Psoas muscle (tissue), 8 donors: ENCODE measurements around the gene PKNOX2. TPM values are rescaled to one million over a fixed set of nuclear protein-coding genes. Genes with fewer than 3 reads are reported as not detected.

Source experiments
- ATAC-seq, 4 donors: fragments of 200-7000 bp; cut with Tn5 transposase; one replicate each; pipeline ENCODE4 v1.9.1; 2020; ENCODE audit warnings: moderate library complexity in 3 of 4, mild to moderate bottlenecking in 2 of 4
- DNase-seq, 2 donors: peaks; one replicate each; pipeline ENCODE4 v3.0.0-alpha.2; 2020
- H3K27ac ChIP-seq: fragments of 200-600 bp; one replicate; pipeline ENCODE4 v1.8.0; 2022
- H3K27me3 ChIP-seq, 3 donors: fragments of 200-600 bp in 1 of 3; one replicate each; pipeline versions ENCODE4 v1.6.1 to v1.8.0; 2013 to 2022; ENCODE audit warnings: low read length in 2 of 3, mild to moderate bottlenecking in 2 of 3, moderate library complexity in 1 of 3; ENCODE audit not compliant: insufficient read depth in 3 of 3
- H3K36me3 ChIP-seq, 2 donors: fragments of 200-600 bp in 1 of 2; one replicate each; pipeline versions ENCODE4 v1.6.1 to v1.8.0; 2013 to 2022; ENCODE audit warnings: low read depth in 1 of 2, mild to moderate bottlenecking in 1 of 2, moderate library complexity in 1 of 2; ENCODE audit not compliant: insufficient read depth in 1 of 2
- H3K4me1 ChIP-seq: fragments of 200-600 bp; one replicate; pipeline ENCODE4 v1.8.0; 2022
- H3K4me3 ChIP-seq: fragments of 200-600 bp; one replicate; pipeline ENCODE4 v1.8.0; 2022; ENCODE audit warnings: mild to moderate bottlenecking
- H3K9me3 ChIP-seq: fragments of 200-600 bp; one replicate; pipeline ENCODE4 v1.8.0; 2022
- WGBS, 3 donors: extraction: QIAGEN DNeasy Blood & Tissue Kit; methylation state at CpG; one replicate each; pipeline versions ENCODE4 v1.1.6 to v1.1.7; 2013; 5-methylcytosine and 5-hydroxymethylcytosine counted together
- intact Hi-C, 2 donors: fragments of 100-400 bp; cut with DNase I; formaldehyde crosslinking; loops; one replicate each; pipeline versions ENCODE4 v1.11.0 to v1.14.2; 2022
- long read RNA-seq, 2 donors: library from polyadenylated mRNA; unstranded; transcript quantifications; one replicate each; pipeline ENCODE4 v2.0.0, GENCODE V29; 2021
- polyA plus RNA-seq, 3 donors: library from polyadenylated mRNA; stranded (reverse); fragments of 200-250 nt; gene quantifications; one replicate each; pipeline ENCODE4 v1.2.3, GENCODE V29; 2013
- total RNA-seq, 4 donors: library from RNA; stranded (reverse); fragmentation: NEBNext Ultra II Directional in 2 of 4; extraction: Animal tissue kit (Norgen Biotek cat#: 25700) in 2 of 4; gene quantifications; one replicate each; pipeline versions ENCODE4 v1.2.1 to v1.2.4, GENCODE V29; 2021 to 2023
- TF ChIP-seq, protein P1 (sequence below): fragments of 200-600 bp; IDR thresholded peaks from one replicate; pipeline ENCODE4 v1.8.0; 2022; ENCODE audit warnings: antibody characterized with exemption
- donor health status: healthy with polysubstance abuse.
- donor health status: DM: no; HTN: no; CAD: no; lungs with moderate emphysema.
- donor health status: Bipolar disorder and iron deficiency.
- donor health status: healthy.
- donor health status: DM: yes; HTN: yes; CAD: no.
- donor health status: DM: no; HTN: no; CAD: no.
- donor health status: DM: no; HTN: no; CAD: no.
- donor health status: DM: yes; HTN: yes; CAD: no.

Gene PKNOX2, protein sequence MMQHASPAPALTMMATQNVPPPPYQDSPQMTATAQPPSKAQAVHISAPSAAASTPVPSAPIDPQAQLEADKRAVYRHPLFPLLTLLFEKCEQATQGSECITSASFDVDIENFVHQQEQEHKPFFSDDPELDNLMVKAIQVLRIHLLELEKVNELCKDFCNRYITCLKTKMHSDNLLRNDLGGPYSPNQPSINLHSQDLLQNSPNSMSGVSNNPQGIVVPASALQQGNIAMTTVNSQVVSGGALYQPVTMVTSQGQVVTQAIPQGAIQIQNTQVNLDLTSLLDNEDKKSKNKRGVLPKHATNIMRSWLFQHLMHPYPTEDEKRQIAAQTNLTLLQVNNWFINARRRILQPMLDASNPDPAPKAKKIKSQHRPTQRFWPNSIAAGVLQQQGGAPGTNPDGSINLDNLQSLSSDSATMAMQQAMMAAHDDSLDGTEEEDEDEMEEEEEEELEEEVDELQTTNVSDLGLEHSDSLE
- total RNA-seq = 10 to 100 TPM; 14.5 to 30.5 (median 26.4) TPM
- 1 to 10 TPM; 1.8 to 8.8 (median 4.1) TPM for polyA plus RNA-seq
- long read RNA-seq, donor 1, partial matches to known transcripts = 1 of 8 reads
- long read RNA-seq, donor 1, other reads (novel, unspliced or antisense) = 6 of 8 reads
- long read RNA-seq, donor 2, partial matches to known transcripts = 8 of 11 reads
- long read RNA-seq, donor 2, other reads (novel, unspliced or antisense) = 3 of 11 reads

DNA sequence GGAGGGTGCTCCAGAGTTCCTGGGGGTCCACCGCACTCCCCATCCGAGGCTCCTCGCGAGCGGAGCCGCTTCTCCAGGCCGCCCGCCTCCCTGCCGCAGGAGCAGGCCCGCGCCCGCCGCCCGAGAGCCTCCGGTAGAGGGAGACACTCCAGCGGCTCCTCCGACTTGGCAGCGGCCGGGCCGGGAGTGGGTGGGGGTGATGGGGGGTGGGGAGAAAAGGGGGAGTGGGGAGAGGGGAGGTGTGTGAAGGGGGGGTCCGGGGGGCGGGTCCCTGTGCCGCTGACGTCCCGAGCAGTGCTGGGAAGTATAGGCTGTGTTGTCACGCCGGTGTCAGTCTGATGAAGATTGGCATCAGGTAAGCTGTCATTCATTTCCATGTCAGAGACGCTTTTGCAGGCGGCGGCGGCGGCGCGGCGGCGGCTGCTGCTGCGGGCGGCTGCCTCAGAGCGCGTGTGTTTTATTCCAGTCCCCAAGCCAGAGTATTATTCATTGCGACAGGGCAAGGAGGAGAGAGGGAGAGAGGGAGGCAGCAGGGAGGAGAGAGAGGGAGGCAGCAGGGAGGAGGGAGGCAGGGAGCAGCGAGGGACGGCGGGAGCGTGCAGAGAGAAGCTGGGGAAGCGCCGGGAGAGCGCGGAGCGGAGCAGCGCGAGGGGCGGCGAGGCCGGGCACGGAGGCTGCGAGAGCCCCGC is at the start of gene PKNOX2:
Gene PKNOX2 (plus strand): TSS at position 330 of the 689 bp plus-strand sequence. CDS start 186,555 bp downstream, outside the sequence.
- Histone ChIP-seq H3K27ac (peak within 1 kb of the TSS; percentile 89), H3K9me3 (no peaks in the 10 kb centered on the region), H3K36me3 (no peaks in the 10 kb centered on the region), H3K4me1 (peaks cover 33% of the 10 kb centered on the region), H3K27me3 (no peaks in the 10 kb centered on the region), H3K4me3 (peak within 1 kb of the TSS; percentile 84)
- peak; percentile 84 to 92 for DNase-seq
- WGBS, 3 donors = 0 to 1% (median 0%) methylated on average over 35 to 58 of the region's 58 CpGs
- TF ChIP-seq, protein P1, sequence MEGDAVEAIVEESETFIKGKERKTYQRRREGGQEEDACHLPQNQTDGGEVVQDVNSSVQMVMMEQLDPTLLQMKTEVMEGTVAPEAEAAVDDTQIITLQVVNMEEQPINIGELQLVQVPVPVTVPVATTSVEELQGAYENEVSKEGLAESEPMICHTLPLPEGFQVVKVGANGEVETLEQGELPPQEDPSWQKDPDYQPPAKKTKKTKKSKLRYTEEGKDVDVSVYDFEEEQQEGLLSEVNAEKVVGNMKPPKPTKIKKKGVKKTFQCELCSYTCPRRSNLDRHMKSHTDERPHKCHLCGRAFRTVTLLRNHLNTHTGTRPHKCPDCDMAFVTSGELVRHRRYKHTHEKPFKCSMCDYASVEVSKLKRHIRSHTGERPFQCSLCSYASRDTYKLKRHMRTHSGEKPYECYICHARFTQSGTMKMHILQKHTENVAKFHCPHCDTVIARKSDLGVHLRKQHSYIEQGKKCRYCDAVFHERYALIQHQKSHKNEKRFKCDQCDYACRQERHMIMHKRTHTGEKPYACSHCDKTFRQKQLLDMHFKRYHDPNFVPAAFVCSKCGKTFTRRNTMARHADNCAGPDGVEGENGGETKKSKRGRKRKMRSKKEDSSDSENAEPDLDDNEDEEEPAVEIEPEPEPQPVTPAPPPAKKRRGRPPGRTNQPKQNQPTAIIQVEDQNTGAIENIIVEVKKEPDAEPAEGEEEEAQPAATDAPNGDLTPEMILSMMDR = peak; percentile 63
- peak; percentile 74 to 83 (median 79) for ATAC-seq
- intact Hi-C loops = loop anchor here (2.0 to 5.0 kb wide), 8 partner anchors 53 to 263 kb away; no protein-coding TSS in a partner anchor

DNA sequence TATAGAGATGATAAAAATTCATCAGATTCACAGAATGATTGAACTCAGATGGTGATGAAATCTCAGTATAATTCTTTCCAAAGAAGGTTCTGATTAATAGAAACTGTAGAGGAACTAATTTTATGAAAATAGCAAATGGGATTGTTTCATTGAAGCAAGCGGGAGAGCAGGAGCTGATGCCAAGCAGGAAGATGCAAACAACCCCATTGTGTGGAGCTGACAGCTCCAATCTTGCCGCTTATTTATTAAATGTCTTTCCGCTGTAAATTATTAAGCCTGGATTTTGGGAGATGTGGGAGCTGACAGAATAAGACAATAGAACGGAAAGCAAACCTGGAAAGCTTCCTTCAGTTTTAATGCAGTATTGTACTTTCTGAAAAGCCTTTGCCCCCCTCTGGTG is 47.1 kb upstream of the PKNOX2 start:
- no peaks in the 10 kb centered on the region for H3K36me3 ChIP-seq
- ATAC-seq = no peak
- H3K27ac ChIP-seq = no peak overlapping the region
- intact Hi-C loops = loop anchor here in 1 of 2 donors (10.0 kb wide), 1 partner anchor 163 kb away; the partner anchor contains the start of gene CCDC15
- peaks cover 0 to 5% (median 2%) of the 10 kb centered on the region in 3 donors for H3K27me3 ChIP-seq
- TF ChIP-seq, protein P1 = no peak
- no peaks in the 10 kb centered on the region for H3K9me3 ChIP-seq
- DNase-seq = no peak
- H3K4me3 ChIP-seq = no peak overlapping the region
- 61 to 71% (median 66%) methylated on average over 4 of the region's 4 CpGs for WGBS, 3 donors
- no peaks in the 10 kb centered on the region for H3K4me1 ChIP-seq

DNA sequence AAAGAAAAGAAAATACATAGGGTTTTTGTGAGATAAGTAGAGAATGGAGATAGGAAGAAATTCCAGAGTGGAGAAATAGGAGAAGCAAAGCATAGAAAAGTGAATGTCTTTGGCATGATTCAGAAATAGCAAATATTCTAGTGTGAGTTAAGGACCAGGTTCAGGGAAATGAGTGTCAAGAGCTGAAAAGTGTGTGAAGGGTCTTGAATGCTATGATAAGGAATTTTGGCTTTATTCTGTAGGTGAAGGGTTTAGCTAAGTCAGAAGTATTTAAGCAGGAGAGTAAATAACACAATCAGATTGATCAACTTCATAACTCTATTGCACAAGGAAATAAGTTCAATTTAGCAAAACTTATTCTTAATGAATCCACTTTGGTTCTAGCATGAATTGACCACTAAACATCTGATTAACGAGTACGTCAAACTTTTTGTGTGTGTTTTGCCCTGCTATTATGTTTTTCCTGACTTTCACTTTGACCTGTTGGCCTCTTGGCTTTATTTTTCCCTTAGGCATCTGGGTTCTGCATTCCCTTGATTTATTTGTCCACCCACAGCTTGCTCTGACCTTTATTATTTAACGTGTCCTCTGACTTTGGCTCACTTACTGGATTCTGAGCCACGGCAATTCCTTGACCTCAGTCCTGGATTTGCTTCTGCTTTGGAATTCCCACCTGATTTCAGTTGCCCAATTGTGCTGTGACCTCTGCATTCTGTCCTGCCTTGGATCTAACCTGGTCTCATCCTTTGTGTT is 41.2 kb upstream of the PKNOX2 start:
- TF ChIP-seq, protein P1 = no peak
- Histone ChIP-seq H3K4me3 (peak overlapping the region; percentile 62), H3K9me3 (no peaks in the 10 kb centered on the region), H3K4me1 (no peaks in the 10 kb centered on the region), H3K36me3 (no peaks in the 10 kb centered on the region), H3K27ac (peak overlapping the region; percentile 67), H3K27me3 (peaks cover 0 to 5% (median under 1%) of the 10 kb centered on the region in 3 donors)
- 49 to 59% (median 52%) methylated on average over 4 of the region's 4 CpGs for WGBS, 3 donors
- DNase-seq (no peak), ATAC-seq (peak in 3 of 4 donors; percentile 9 to 22 (median 22))
- intact Hi-C loops = loop anchor here in 1 of 2 donors (10.0 kb wide), 1 partner anchor 169 kb away; the partner anchor contains the start of gene CCDC15
